ENCODE results near the gene NMRK2.

- no peak for TF ChIP-seq CTCF (IDR thresholded peaks at IDR 0.05)
- no peak for TF ChIP-seq ZFX (IDR thresholded peaks at IDR 0.05; ENCODE audit: borderline replicate concordance)
These were observed 51.2 kb downstream of the NMRK2 start for GRCh38 chr19:3983936-3984583.
